Activated T-cell treated with anti-CD3 and anti-CD28 coated beads, Interleukin-2, amount 50 U/mL, for 4 hours (primary cell): ENCODE data around the gene TMEM255B. TPM values are rescaled to one million over a fixed set of nuclear protein-coding genes. Genes with fewer than 3 reads are reported as not detected.
"Not testable (repeated sequence)": the region's sequence is repeated elsewhere in the genome, so short reads cannot be mapped to it uniquely, and the experiment has no call there.

Experiments used
- ATAC-seq, 2 donors: fragments of 200-7000 bp; cut with Tn5 transposase; one replicate each; pipeline ENCODE4 v1.10.0; 2021
- DNase-seq: peaks from one replicate; pipeline ENCODE4 v3.0.0-alpha.2; 2020
- H3K27me3 Mint-ChIP-seq: one replicate; pipeline ENCODE4 v1.8.0; 2021; ENCODE audit warnings: low read depth, mixed read lengths
- H3K36me3 Mint-ChIP-seq: one replicate; pipeline ENCODE4 v1.8.0; 2022; ENCODE audit warnings: mixed read lengths; ENCODE audit not compliant: insufficient read depth
- H3K4me1 Mint-ChIP-seq: one replicate; pipeline ENCODE4 v1.8.0; 2021; ENCODE audit warnings: low read depth, mixed read lengths
- H3K4me3 Mint-ChIP-seq: one replicate; pipeline ENCODE4 v1.8.0; 2021; ENCODE audit warnings: mild to moderate bottlenecking, moderate library complexity, mixed read lengths
- H3K9me3 Mint-ChIP-seq: one replicate; pipeline ENCODE4 v1.8.0; 2021; ENCODE audit warnings: mixed read lengths
- total RNA-seq, 3 donors: library from RNA; stranded (reverse); gene quantifications; one replicate each; pipeline ENCODE4 v1.2.1, GENCODE V29; 2021

TMEM255B gene
- total RNA-seq, 3 donors from 2014 or later, result 1.1 to 1.4 (median 1.3) TPM

DNA sequence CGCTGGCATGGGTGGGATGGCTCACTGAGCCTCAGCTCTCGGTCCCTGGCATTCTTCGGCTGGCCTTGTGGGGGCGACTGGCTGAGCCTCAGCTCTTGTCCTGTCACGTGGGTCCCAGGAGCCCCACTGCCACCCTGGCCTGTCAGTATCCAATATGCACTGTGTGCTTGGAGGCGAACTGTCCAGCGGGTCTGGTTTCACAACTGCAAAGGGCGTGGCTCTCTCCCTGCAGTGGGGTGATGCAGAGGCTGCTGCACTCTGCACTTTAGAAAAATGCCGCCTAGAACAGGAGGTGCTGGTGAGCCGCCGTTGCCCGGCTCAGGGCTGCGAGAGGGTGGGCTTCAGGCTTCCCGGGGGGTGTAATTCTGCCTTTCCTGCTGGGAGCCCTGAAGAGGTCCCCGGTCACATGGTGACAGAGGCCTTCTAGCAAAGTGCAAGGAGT, 17.0 kb upstream of the TMEM255B start:
- DNase-seq (no peak), ATAC-seq (peak; percentile 66 to 70)
- Mint-ChIP-seq H3K4me1 (peaks cover 25% of the 10 kb centered on the region), H3K4me3 (no peak overlapping the region), H3K36me3 (no peaks in the 10 kb centered on the region), H3K27me3 (peaks cover 14% of the 10 kb centered on the region), H3K9me3 (no peaks in the 10 kb centered on the region)

- H3K36me3 Mint-ChIP-seq, result no peaks in the 10 kb centered on the region
- peak overlapping the region; percentile 38 for H3K4me3 Mint-ChIP-seq
- no peak for DNase-seq
- peak; percentile 55 to 57 for ATAC-seq
- no peaks in the 10 kb centered on the region for H3K9me3 Mint-ChIP-seq
- H3K27me3 Mint-ChIP-seq, result peaks cover 14% of the 10 kb centered on the region
- peaks cover 25% of the 10 kb centered on the region for H3K4me1 Mint-ChIP-seq
Observed at GRCh38 chr13:113742445-113743120, 16.4 kb upstream of the TMEM255B start.

GRCh38 chr13:113743366-113744195, 15.4 kb upstream of the TMEM255B start:
- Mint-ChIP-seq H3K27me3 (peaks cover 14% of the 10 kb centered on the region), H3K4me3 (no peak overlapping the region), H3K4me1 (peaks cover 25% of the 10 kb centered on the region), H3K36me3 (no peaks in the 10 kb centered on the region), H3K9me3 (no peaks in the 10 kb centered on the region)
- no peak for ATAC-seq
- DNase-seq, result no peak

- ATAC-seq, result no peak
- no peaks in the 10 kb centered on the region for H3K36me3 Mint-ChIP-seq
- no peaks in the 10 kb centered on the region for H3K9me3 Mint-ChIP-seq
- H3K27me3 Mint-ChIP-seq, result peaks cover 12% of the 10 kb centered on the region
- no peak overlapping the region for H3K4me3 Mint-ChIP-seq
- DNase-seq, result no peak
- peaks cover 25% of the 10 kb centered on the region for H3K4me1 Mint-ChIP-seq
Observed at GRCh38 chr13:113744197-113745000, 14.6 kb upstream of the TMEM255B start.

DNA sequence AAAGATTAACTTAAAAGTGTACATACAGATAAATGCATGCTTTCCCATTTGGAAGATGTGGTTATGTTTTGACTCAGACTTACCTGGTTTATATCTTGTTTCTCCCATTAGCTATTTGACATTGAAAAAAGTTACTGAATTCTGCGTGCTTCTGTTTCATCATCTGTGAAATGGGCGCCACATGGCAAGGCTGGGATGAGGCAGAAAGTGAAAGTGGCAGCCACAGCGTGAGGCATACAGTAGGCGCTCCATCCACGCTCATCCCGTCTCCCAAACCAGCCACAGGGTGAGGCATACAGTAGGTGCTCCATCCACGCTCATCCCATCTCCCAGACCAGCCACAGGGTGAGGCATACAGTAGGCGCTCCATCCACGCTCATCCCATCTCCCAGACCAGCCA, 14.0 kb upstream of the TMEM255B start:
- no peak for DNase-seq
- Mint-ChIP-seq H3K9me3 (no peaks in the 10 kb centered on the region), H3K4me3 (no peak overlapping the region), H3K36me3 (no peaks in the 10 kb centered on the region), H3K27me3 (peaks cover 12% of the 10 kb centered on the region), H3K4me1 (peaks cover 25% of the 10 kb centered on the region)
- ATAC-seq, result no peak

GRCh38 chr13:113745500-113746142, 13.4 kb upstream of the TMEM255B start:
- not testable (repeated sequence) for DNase-seq, H3K4me3 Mint-ChIP-seq, ATAC-seq, H3K36me3 Mint-ChIP-seq, H3K9me3 Mint-ChIP-seq
- Mint-ChIP-seq H3K4me1 (peaks cover 24% of the 10 kb centered on the region), H3K27me3 (peaks cover 10% of the 10 kb centered on the region)

GRCh38 chr13:113746143-113746525, 12.9 kb upstream of the TMEM255B start:
- no peaks in the 10 kb centered on the region for H3K9me3 Mint-ChIP-seq
- DNase-seq (no peak), ATAC-seq (no peak)
- H3K4me3 Mint-ChIP-seq, result no peak overlapping the region
- H3K36me3 Mint-ChIP-seq, result no peaks in the 10 kb centered on the region
- H3K4me1 Mint-ChIP-seq, result peaks cover 19% of the 10 kb centered on the region
- H3K27me3 Mint-ChIP-seq, result peaks cover 9% of the 10 kb centered on the region

GRCh38 chr13:113746671-113747070, 12.4 kb upstream of the TMEM255B start:
- no peaks in the 10 kb centered on the region for H3K36me3 Mint-ChIP-seq
- ATAC-seq, result no peak
- H3K4me1 Mint-ChIP-seq, result peaks cover 14% of the 10 kb centered on the region
- H3K9me3 Mint-ChIP-seq, result no peaks in the 10 kb centered on the region
- H3K4me3 Mint-ChIP-seq, result no peak overlapping the region
- H3K27me3 Mint-ChIP-seq, result peaks cover 5% of the 10 kb centered on the region
- DNase-seq, result no peak

GRCh38 chr13:113747291-113747833, 11.7 kb upstream of the TMEM255B start:
- H3K36me3 Mint-ChIP-seq, result no peaks in the 10 kb centered on the region
- H3K4me1 Mint-ChIP-seq, result peaks cover 7% of the 10 kb centered on the region
- ATAC-seq (no peak), DNase-seq (no peak)
- no peaks in the 10 kb centered on the region for H3K9me3 Mint-ChIP-seq
- H3K27me3 Mint-ChIP-seq, result peaks cover 3% of the 10 kb centered on the region
- H3K4me3 Mint-ChIP-seq, result no peak overlapping the region

DNA sequence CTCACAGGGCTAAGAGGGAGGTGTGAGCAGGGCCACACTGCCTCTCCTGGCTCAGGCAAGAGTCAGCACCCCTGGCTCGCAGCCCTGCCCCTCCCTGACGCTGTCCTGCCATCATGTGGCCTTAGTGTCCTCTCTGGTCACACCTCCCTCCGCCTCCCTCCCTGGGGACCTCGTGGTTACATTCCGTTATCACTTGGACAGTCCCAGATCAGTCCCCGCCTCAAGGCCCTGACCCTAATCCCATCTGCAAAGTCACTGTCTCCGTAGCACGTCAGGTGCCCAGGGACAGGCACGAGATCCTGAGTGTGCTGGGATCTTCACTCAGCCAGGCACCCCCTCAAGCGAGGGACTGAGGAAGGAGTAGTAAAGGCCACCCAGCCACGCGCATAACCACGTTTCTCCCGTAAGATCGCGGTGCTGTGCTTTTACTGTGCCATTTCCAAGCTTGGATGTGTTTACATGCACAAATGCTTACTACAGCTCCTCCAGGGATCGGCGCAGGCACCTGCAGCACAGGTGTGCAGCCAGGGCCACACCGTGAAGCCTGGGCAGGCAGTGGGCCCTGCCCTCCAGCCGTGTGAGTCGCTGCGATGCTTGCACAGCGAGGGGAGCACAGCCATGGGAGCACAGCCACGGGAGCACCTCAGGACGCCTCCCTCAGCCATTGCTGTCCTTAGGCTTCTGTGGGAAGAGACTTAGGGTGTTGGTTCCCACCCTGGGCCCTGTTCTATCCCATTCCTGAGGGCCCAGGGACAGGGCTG, 10.7 kb upstream of the TMEM255B start:
- Mint-ChIP-seq H3K36me3 (no peaks in the 10 kb centered on the region), H3K4me1 (peaks cover 3% of the 10 kb centered on the region), H3K27me3 (peaks cover 1% of the 10 kb centered on the region), H3K9me3 (no peaks in the 10 kb centered on the region), H3K4me3 (no peak overlapping the region)
- DNase-seq, result no peak
- no peak for ATAC-seq

GRCh38 chr13:113748862-113749451, 10.1 kb upstream of the TMEM255B start:
- no peaks in the 10 kb centered on the region for H3K9me3 Mint-ChIP-seq
- H3K27me3 Mint-ChIP-seq, result no peaks in the 10 kb centered on the region
- ATAC-seq (no peak), DNase-seq (no peak)
- no peaks in the 10 kb centered on the region for H3K36me3 Mint-ChIP-seq
- no peak overlapping the region for H3K4me3 Mint-ChIP-seq
- peaks cover 3% of the 10 kb centered on the region for H3K4me1 Mint-ChIP-seq

DNA sequence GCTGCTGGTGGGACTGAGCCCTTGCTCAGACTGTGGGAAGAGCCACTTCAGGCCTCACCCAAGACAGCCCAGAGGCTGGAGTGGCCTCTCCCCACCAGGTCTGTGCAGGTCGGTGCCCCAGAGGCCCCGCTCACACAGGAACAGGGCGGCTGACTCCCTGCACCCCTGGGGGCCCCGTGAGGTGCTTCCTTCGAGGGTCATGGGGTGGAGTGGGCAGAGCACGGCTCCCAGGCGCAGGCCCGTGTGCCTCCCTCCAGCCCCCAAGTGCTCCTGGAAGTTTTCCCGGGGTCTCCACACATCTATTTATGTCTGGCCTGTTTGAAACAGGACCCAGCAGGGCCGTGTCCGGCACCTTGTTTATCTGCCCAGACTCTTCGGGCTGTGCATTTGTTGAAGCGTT, 9.5 kb upstream of the TMEM255B start:
- H3K4me3 Mint-ChIP-seq, result no peak overlapping the region

GRCh38 chr13:113749967-113750366, 9.1 kb upstream of the TMEM255B start:
- H3K4me1 Mint-ChIP-seq, result no peaks in the 10 kb centered on the region
- ATAC-seq (no peak), DNase-seq (no peak)
- H3K36me3 Mint-ChIP-seq, result no peaks in the 10 kb centered on the region
- H3K27me3 Mint-ChIP-seq, result peaks cover 4% of the 10 kb centered on the region
- H3K4me3 Mint-ChIP-seq, result no peak overlapping the region
- no peaks in the 10 kb centered on the region for H3K9me3 Mint-ChIP-seq

More for the DNA sequence above, 9.5 kb upstream of the TMEM255B start:
- peaks cover 3% of the 10 kb centered on the region for H3K4me1 Mint-ChIP-seq
- DNase-seq, result no peak
- no peaks in the 10 kb centered on the region for H3K27me3 Mint-ChIP-seq
- H3K36me3 Mint-ChIP-seq, result no peaks in the 10 kb centered on the region
- no peaks in the 10 kb centered on the region for H3K9me3 Mint-ChIP-seq
- ATAC-seq, result no peak
